Liver (tissue), 9 donors: ENCODE data around the gene ERBB3. TPM values are rescaled to one million over a fixed set of nuclear protein-coding genes. Genes with fewer than 3 reads are reported as not detected.
A peak's percentile ranks its signal among the peaks of the same experiment; 100 is the strongest.

ENCODE experiments used
- DNase-seq: peaks from one replicate; pipeline ENCODE4 v3.0.0-alpha.2; 2017; ENCODE audit warnings: low spot score
- H3K27ac ChIP-seq, 2 donors: one replicate each; pipeline ENCODE4 v1.7.0; 2013; ENCODE audit warnings: inconsistent platforms in 2 of 2, low read length in 2 of 2, control low read depth in 1 of 2, low read depth in 1 of 2, mild to moderate bottlenecking in 1 of 2
- H3K27me3 ChIP-seq, 4 donors: one replicate each; pipeline versions ENCODE4 v1.6.1 to v1.7.0; 2013; ENCODE audit warnings: low read length in 3 of 4, inconsistent platforms in 1 of 4, mild to moderate bottlenecking in 1 of 4, moderate library complexity in 1 of 4; ENCODE audit not compliant: control insufficient read depth in 4 of 4, insufficient read depth in 4 of 4
- H3K36me3 ChIP-seq, 4 donors: one replicate each; pipeline versions ENCODE4 v1.6.1 to v1.7.0; 2013; ENCODE audit warnings: low read length in 3 of 4, mild to moderate bottlenecking in 3 of 4, low read depth in 1 of 4, moderate library complexity in 1 of 4; ENCODE audit not compliant: control insufficient read depth in 4 of 4, insufficient read depth in 3 of 4
- H3K4me1 ChIP-seq, 4 donors: one replicate each; pipeline versions ENCODE4 v1.6.1 to v1.7.0; 2013; ENCODE audit warnings: low read length in 3 of 4, mild to moderate bottlenecking in 3 of 4, moderate library complexity in 1 of 4; ENCODE audit not compliant: control insufficient read depth in 4 of 4, insufficient read depth in 4 of 4
- H3K4me3 ChIP-seq, 3 donors: one replicate each; pipeline versions ENCODE4 v1.6.1 to v1.7.0; 2013; ENCODE audit warnings: low read length in 3 of 3, control low read depth in 1 of 3, low read depth in 1 of 3, mild to moderate bottlenecking in 1 of 3
- H3K9ac ChIP-seq, 2 donors: one replicate each; pipeline ENCODE4 v1.7.0; 2013; ENCODE audit warnings: low read length in 2 of 2, mild to moderate bottlenecking in 2 of 2, moderate library complexity in 2 of 2, control low read depth in 1 of 2, low read depth in 1 of 2
- H3K9me3 ChIP-seq, 4 donors: one replicate each; pipeline versions ENCODE4 v1.6.1 to v1.7.0; 2013; ENCODE audit warnings: low read length in 3 of 4; ENCODE audit not compliant: control insufficient read depth in 4 of 4
- EGR1 ChIP-seq, 2 donors: IDR thresholded peaks; 2 replicates each; pipeline ENCODE4 v1.6.1; 2016 to 2018; ENCODE audit warnings: antibody characterized with exemption in 2 of 2, low read depth in 2 of 2
- FOXA1 ChIP-seq: IDR thresholded peaks from 2 replicates; pipeline ENCODE4 v1.6.1; 2016; ENCODE audit warnings: antibody characterized with exemption
- FOXA2 ChIP-seq: IDR thresholded peaks from 2 replicates; pipeline ENCODE4 v1.6.1; 2016; ENCODE audit warnings: antibody characterized with exemption
- GABPA ChIP-seq, 2 donors: IDR thresholded peaks in 1 of 2; conservative IDR thresholded peaks in 1 of 2; 2 replicates each; pipeline ENCODE4 v1.6.1; 2016; ENCODE audit warnings: antibody characterized with exemption in 2 of 2, mild to moderate bottlenecking in 1 of 2, moderate library complexity in 1 of 2
- HNF4A ChIP-seq, 2 donors: conservative IDR thresholded peaks; 2 replicates each; pipeline ENCODE4 v1.6.1; 2016; ENCODE audit warnings: antibody characterized with exemption in 2 of 2, mild to moderate bottlenecking in 2 of 2
- HNF4G ChIP-seq: IDR thresholded peaks from 2 replicates; pipeline ENCODE4 v1.6.1; 2016; ENCODE audit warnings: antibody characterized with exemption
- JUND ChIP-seq, 2 donors: IDR thresholded peaks; 2 replicates each; pipeline ENCODE4 v1.6.1; 2016; ENCODE audit warnings: antibody characterized with exemption in 2 of 2
- MAX ChIP-seq: IDR thresholded peaks from 2 replicates; pipeline ENCODE4 v1.6.1; 2016; ENCODE audit warnings: antibody characterized with exemption
- NR2F2 ChIP-seq: IDR thresholded peaks from 2 replicates; pipeline ENCODE4 v1.6.1; 2016; ENCODE audit warnings: antibody characterized with exemption
- RAD21 ChIP-seq, 2 donors: IDR thresholded peaks; 2 replicates each; pipeline ENCODE4 v1.6.1; 2016; ENCODE audit warnings: antibody characterized with exemption in 2 of 2, mild to moderate bottlenecking in 2 of 2
- REST ChIP-seq: IDR thresholded peaks from 2 replicates; pipeline ENCODE4 v1.6.1; 2016; ENCODE audit warnings: antibody characterized with exemption, mild to moderate bottlenecking
- RXRA ChIP-seq, 2 donors: IDR thresholded peaks; 2 replicates each; pipeline ENCODE4 v1.6.1; 2017 to 2018; ENCODE audit warnings: antibody characterized with exemption in 2 of 2, mild to moderate bottlenecking in 1 of 2
- SP1 ChIP-seq: IDR thresholded peaks from 2 replicates; pipeline ENCODE4 v1.6.1; 2018; ENCODE audit warnings: antibody characterized with exemption, mild to moderate bottlenecking
- TAF1 ChIP-seq: conservative IDR thresholded peaks from 2 replicates; pipeline ENCODE4 v1.6.1; 2016; ENCODE audit warnings: antibody characterized with exemption, mild to moderate bottlenecking
- YY1 ChIP-seq: IDR thresholded peaks from 2 replicates; pipeline ENCODE4 v1.6.1; 2016; ENCODE audit warnings: antibody characterized with exemption, mild to moderate bottlenecking
- WGBS: extraction: QIAGEN DNeasy Blood & Tissue Kit; methylation state at CpG from one replicate; pipeline ENCODE4 v1.1.7; 2013; 5-methylcytosine and 5-hydroxymethylcytosine counted together
- polyA plus RNA-seq, 2 donors: library from polyadenylated mRNA; stranded (reverse) in 1 of 2; unstranded in 1 of 2; fragments of 200-250 nt in 1 of 2; fragments of >200 nt in 1 of 2; fragmentation: Nextera tagmentation in 1 of 2; extraction: Ambion mirVana in 1 of 2; gene quantifications; one replicate each; pipeline versions ENCODE4 v1.2.1 to v1.2.3, GENCODE V29; 2013 to 2015
- total RNA-seq, 2 donors: library from RNA; depleted of rRNA; stranded (reverse); fragments of >200 nt; gene quantifications; one replicate each; pipeline ENCODE4 v1.2.3, GENCODE V29; 2014
- TF ChIP-seq, protein P1 (sequence below): fragments of 150-350 bp; IDR thresholded peaks from 2 replicates; pipeline ENCODE4 v1.5.1; 2017; ENCODE audit warnings: improper control_type of control experiment, low read depth, low read length; ENCODE audit not compliant: missing input control
- TF ChIP-seq, protein P2 (sequence below): IDR thresholded peaks from 2 replicates; pipeline ENCODE4 v1.6.1; 2016; ENCODE audit warnings: antibody characterized with exemption
- TF ChIP-seq, protein P3 (sequence below): IDR thresholded peaks from 2 replicates; pipeline ENCODE4 v1.6.1; 2016; ENCODE audit warnings: antibody characterized with exemption
- donor health status: healthy.
- donor health status: healthy.
- donor health status: healthy.
- donor health status: healthy.
- donor health status: healthy.

Gene ERBB3
- total and polyA plus RNA-seq, 4 donors, result 32.4 to 141 (median 51.6) TPM

GRCh38 chr12:56114084-56114483 lies 34.1 kb downstream of the ERBB3 start:
- Histone ChIP-seq H3K27ac (no peak overlapping the region), H3K27me3 (no peaks in the 10 kb centered on the region), H3K4me3 (no peak overlapping the region), H3K9ac (no peak overlapping the region), H3K36me3 (peaks cover 11 to 40% (median 31%) of the 10 kb centered on the region in 4 donors), H3K9me3 (no peaks in the 10 kb centered on the region), H3K4me1 (peaks cover 5 to 16% (median 7%) of the 10 kb centered on the region in 4 donors)
- whole genome bisulfite sequencing, result 100% methylated on average over 1 of the region's 1 CpG
- DNase-seq, result no peak
- TF ChIP-seq JUND (IDR thresholded peaks at IDR 0.05), result no peak
- no peak for TF ChIP-seq YY1
- no peak for TF ChIP-seq EGR1 (IDR thresholded peaks at IDR 0.05; ENCODE audit: low read depth in 2 of 2)
- TF ChIP-seq FOXA1, result no peak
- TF ChIP-seq NR2F2, result no peak
- no peak for TF ChIP-seq HNF4A (conservative IDR thresholded peaks at IDR 0.05)
- no peak for TF ChIP-seq GABPA (IDR thresholded peaks at IDR 0.05 in 1 of 2, conservative IDR thresholded peaks at IDR 0.05 in 1 of 2)
- no peak for TF ChIP-seq MAX
- TF ChIP-seq RXRA (IDR thresholded peaks at IDR 0.05), result no peak

DNA sequence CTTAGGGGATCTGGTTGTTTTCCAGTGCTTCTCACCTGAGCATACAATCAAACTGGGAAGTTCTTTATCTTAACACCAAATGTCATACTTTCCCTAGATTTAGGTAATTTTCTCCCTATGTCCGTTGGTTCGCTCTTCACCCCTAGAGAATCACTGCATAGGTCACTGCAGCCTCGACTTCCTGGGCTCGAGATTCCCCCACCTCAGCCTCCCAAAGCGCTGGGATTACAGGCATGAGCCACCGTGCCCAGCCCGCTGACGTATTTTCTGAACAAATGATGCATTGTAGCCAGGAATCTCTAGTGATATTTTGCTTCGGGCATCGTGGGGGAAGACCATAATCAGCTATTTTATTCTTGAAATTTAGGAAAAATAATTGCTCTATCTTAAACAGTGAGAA lies 35.4 kb downstream of the ERBB3 start:
- H3K4me3 ChIP-seq, result peak overlapping the region in 2 of 3 donors; percentile 49 to 97
- H3K9me3 ChIP-seq, result no peaks in the 10 kb centered on the region
- H3K4me1 ChIP-seq, result peaks cover 13 to 28% (median 19%) of the 10 kb centered on the region in 4 donors
- peaks cover 6 to 30% (median 23%) of the 10 kb centered on the region in 4 donors for H3K36me3 ChIP-seq
- peak overlapping the region; percentile 69 to 98 for H3K9ac ChIP-seq
- no peaks in the 10 kb centered on the region for H3K27me3 ChIP-seq
- 49% methylated on average over 10 of the region's 10 CpGs for WGBS
- H3K27ac ChIP-seq, result peak overlapping the region; percentile 93 to 96
- TF ChIP-seq REST (no peak), RXRA (IDR thresholded peaks at IDR 0.05) (no peak), SP1 (no peak), TAF1 (no peak), MAX (no peak), GABPA (IDR thresholded peaks at IDR 0.05 in 1 of 2, conservative IDR thresholded peaks at IDR 0.05 in 1 of 2) (no peak), NR2F2 (no peak), FOXA2 (no peak), JUND (IDR thresholded peaks at IDR 0.05) (no peak), RAD21 (IDR thresholded peaks at IDR 0.05) (no peak), HNF4A (conservative IDR thresholded peaks at IDR 0.05) (no peak), EGR1 (IDR thresholded peaks at IDR 0.05; ENCODE audit: low read depth in 2 of 2) (no peak), YY1 (no peak), HNF4G (no peak), FOXA1 (no peak)
- TF ChIP-seq, protein P1, sequence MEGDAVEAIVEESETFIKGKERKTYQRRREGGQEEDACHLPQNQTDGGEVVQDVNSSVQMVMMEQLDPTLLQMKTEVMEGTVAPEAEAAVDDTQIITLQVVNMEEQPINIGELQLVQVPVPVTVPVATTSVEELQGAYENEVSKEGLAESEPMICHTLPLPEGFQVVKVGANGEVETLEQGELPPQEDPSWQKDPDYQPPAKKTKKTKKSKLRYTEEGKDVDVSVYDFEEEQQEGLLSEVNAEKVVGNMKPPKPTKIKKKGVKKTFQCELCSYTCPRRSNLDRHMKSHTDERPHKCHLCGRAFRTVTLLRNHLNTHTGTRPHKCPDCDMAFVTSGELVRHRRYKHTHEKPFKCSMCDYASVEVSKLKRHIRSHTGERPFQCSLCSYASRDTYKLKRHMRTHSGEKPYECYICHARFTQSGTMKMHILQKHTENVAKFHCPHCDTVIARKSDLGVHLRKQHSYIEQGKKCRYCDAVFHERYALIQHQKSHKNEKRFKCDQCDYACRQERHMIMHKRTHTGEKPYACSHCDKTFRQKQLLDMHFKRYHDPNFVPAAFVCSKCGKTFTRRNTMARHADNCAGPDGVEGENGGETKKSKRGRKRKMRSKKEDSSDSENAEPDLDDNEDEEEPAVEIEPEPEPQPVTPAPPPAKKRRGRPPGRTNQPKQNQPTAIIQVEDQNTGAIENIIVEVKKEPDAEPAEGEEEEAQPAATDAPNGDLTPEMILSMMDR, result no peak
- TF ChIP-seq, protein P2, sequence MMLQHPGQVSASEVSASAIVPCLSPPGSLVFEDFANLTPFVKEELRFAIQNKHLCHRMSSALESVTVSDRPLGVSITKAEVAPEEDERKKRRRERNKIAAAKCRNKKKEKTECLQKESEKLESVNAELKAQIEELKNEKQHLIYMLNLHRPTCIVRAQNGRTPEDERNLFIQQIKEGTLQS, result no peak
- TF ChIP-seq, protein P3, sequence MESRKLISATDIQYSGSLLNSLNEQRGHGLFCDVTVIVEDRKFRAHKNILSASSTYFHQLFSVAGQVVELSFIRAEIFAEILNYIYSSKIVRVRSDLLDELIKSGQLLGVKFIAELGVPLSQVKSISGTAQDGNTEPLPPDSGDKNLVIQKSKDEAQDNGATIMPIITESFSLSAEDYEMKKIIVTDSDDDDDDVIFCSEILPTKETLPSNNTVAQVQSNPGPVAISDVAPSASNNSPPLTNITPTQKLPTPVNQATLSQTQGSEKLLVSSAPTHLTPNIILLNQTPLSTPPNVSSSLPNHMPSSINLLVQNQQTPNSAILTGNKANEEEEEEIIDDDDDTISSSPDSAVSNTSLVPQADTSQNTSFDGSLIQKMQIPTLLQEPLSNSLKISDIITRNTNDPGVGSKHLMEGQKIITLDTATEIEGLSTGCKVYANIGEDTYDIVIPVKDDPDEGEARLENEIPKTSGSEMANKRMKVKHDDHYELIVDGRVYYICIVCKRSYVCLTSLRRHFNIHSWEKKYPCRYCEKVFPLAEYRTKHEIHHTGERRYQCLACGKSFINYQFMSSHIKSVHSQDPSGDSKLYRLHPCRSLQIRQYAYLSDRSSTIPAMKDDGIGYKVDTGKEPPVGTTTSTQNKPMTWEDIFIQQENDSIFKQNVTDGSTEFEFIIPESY, result no peak
- no peak for DNase-seq
